Umbilical cord (tissue), 2 donors: ENCODE results near the gene MYRF. TPM values are rescaled to one million over a fixed set of nuclear protein-coding genes. Genes with fewer than 3 reads are reported as not detected.

ENCODE experiments used
- DNase-seq: peaks from one replicate; pipeline ENCODE4 v3.0.0-alpha.2; 2015; ENCODE audit warnings: low spot score
- total RNA-seq: library from RNA; depleted of rRNA; stranded (reverse); fragments of >200 nt; gene quantifications from one replicate; pipeline ENCODE4 v1.2.3, GENCODE V29; 2014; ENCODE audit warnings: low replicate concordance; ENCODE audit not compliant: insufficient read depth

MYRF gene
- total RNA-seq, 1 donor from 2014 or later, result 14.2 TPM

- DNase-seq, result no peak
These were observed 13.7 kb upstream of the MYRF start for GRCh38 chr11:61738776-61739175.

- no peak for DNase-seq
These were observed 13.0 kb upstream of the MYRF start for GRCh38 chr11:61739413-61739812.

GRCh38 chr11:61739966-61740365 is 12.5 kb upstream of the MYRF start:
- no peak for DNase-seq

GRCh38 chr11:61742391-61742790 is 10.0 kb upstream of the MYRF start:
- no peak for DNase-seq

- no peak for DNase-seq
These were observed 8.8 kb upstream of the MYRF start for GRCh38 chr11:61743486-61744095.

- DNase-seq, result no peak
These were observed 8.3 kb upstream of the MYRF start for GRCh38 chr11:61744181-61744580.

GRCh38 chr11:61744609-61745156 is 7.8 kb upstream of the MYRF start:
- no peak for DNase-seq

- DNase-seq, result no peak
These were observed 6.5 kb upstream of the MYRF start for GRCh38 chr11:61745781-61746441.

GRCh38 chr11:61746442-61747191 is 5.8 kb upstream of the MYRF start:
- no peak for DNase-seq

- DNase-seq, result peak; percentile 58
These were observed 5.1 kb upstream of the MYRF start for GRCh38 chr11:61747192-61747966.

- DNase-seq, result no peak
These were observed 4.5 kb upstream of the MYRF start for GRCh38 chr11:61747967-61748285.

GRCh38 chr11:61749591-61750217 is 2.7 kb upstream of the MYRF start:
- no peak for DNase-seq

- no peak for DNase-seq
These were observed 1.7 kb upstream of the MYRF start for GRCh38 chr11:61750631-61751273.

GRCh38 chr11:61751384-61751783 is 1.1 kb upstream of the MYRF start:
- DNase-seq, result no peak

GRCh38 chr11:61752925-61753521 is 587 bp downstream of the MYRF start:
- DNase-seq, result no peak

- no peak for DNase-seq
These were observed 1.2 kb downstream of the MYRF start for GRCh38 chr11:61753672-61754071.

- peak; percentile 91 for DNase-seq
These were observed 2.4 kb downstream of the MYRF start for GRCh38 chr11:61754534-61755482.

GRCh38 chr11:61756147-61756451 is 3.7 kb downstream of the MYRF start:
- DNase-seq, result no peak

GRCh38 chr11:61756452-61757212 is 4.2 kb downstream of the MYRF start:
- no peak for DNase-seq
